Activated T-helper 17 cell treated with anti-CD3 and anti-CD28 coated beads, Interleukin-2, amount 50 U/mL, for 72 hours (primary cell): ENCODE results near the gene OPHN1. TPM values are rescaled to one million over a fixed set of nuclear protein-coding genes. Genes with fewer than 3 reads are reported as not detected.

ENCODE experiments used
- ATAC-seq: fragments of 150-1000 bp; cut with Tn5 transposase; replicated peaks from 2 replicates; pipeline ENCODE4 v1.10.0; 2021; ENCODE audit warnings: mild to moderate bottlenecking, moderate library complexity
- H3K27ac Mint-ChIP-seq: one replicate; pipeline ENCODE4 v1.8.0; 2022; ENCODE audit warnings: mixed read lengths
- H3K27me3 Mint-ChIP-seq: one replicate; pipeline ENCODE4 v1.8.0; 2022; ENCODE audit warnings: mixed read lengths
- H3K36me3 Mint-ChIP-seq: one replicate; pipeline ENCODE4 v1.8.0; 2022; ENCODE audit warnings: low read depth, mild to moderate bottlenecking, mixed read lengths
- H3K4me1 Mint-ChIP-seq: one replicate; pipeline ENCODE4 v1.8.0; 2022; ENCODE audit warnings: mixed read lengths
- H3K4me3 Mint-ChIP-seq: one replicate; pipeline ENCODE4 v1.8.0; 2022; ENCODE audit warnings: mild to moderate bottlenecking, mixed read lengths
- H3K9me3 Mint-ChIP-seq: one replicate; pipeline ENCODE4 v1.8.0; 2022; ENCODE audit warnings: mixed read lengths
- total RNA-seq, 2 donors: library from RNA; stranded (reverse); gene quantifications; one replicate each; pipeline ENCODE4 v1.2.3, GENCODE V29; 2022

Gene OPHN1, protein sequence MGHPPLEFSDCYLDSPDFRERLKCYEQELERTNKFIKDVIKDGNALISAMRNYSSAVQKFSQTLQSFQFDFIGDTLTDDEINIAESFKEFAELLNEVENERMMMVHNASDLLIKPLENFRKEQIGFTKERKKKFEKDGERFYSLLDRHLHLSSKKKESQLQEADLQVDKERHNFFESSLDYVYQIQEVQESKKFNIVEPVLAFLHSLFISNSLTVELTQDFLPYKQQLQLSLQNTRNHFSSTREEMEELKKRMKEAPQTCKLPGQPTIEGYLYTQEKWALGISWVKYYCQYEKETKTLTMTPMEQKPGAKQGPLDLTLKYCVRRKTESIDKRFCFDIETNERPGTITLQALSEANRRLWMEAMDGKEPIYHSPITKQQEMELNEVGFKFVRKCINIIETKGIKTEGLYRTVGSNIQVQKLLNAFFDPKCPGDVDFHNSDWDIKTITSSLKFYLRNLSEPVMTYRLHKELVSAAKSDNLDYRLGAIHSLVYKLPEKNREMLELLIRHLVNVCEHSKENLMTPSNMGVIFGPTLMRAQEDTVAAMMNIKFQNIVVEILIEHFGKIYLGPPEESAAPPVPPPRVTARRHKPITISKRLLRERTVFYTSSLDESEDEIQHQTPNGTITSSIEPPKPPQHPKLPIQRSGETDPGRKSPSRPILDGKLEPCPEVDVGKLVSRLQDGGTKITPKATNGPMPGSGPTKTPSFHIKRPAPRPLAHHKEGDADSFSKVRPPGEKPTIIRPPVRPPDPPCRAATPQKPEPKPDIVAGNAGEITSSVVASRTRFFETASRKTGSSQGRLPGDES
- total RNA-seq, result under 1 TPM; 0.22 to 0.95 TPM

DNA sequence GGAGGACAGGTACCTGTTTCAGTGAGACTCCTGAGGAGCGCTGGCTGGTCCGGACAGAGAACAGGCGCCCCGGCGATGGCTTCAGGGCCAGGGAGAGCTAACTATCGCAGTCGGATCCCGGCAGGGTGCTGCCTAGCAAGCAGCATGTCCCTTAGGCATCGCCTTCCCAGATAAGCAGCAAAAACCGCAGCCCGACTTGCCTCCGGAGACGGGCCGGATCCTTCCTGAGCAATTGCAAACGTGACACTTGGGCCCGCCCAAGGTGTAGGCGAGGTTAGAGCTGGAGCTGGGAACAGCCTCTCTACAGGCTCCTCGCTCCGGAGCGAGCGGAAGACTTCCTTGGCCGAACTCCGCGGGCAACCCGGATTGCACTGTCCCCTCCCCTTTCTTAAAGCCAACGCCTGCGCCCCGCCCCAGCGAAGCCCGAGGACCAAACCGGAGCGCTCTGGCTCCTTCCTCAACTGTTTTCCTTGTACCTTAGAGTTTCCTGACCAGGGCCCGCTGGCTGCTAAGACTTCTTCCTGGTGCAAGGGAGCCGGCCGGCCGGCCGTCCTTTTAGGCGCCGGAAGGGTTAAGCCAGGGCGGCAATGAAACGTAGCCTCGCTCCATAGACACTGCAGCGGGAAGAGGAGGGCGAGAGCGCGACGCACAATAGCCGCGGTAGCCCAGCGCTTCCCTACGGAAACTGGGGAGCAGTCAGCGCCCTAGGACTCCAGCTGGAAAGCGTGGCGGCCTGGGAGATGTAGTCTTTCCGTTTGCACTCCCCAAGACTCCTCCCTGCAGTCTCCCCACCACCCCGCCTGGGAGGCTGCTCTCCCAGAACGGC, at the start of gene OPHN1:
Gene OPHN1 (minus strand): TSS at position 341 of the 826 bp plus-strand sequence. CDS start 475 bp downstream, outside the sequence.
- Mint-ChIP-seq H3K27me3 (peaks cover 31% of the 10 kb centered on the region), H3K9me3 (no peaks in the 10 kb centered on the region), H3K4me1 (no peaks in the 10 kb centered on the region), H3K36me3 (no peaks in the 10 kb centered on the region), H3K27ac (no peak within 1 kb of the TSS), H3K4me3 (peak within 1 kb of the TSS; percentile 72)
- ATAC-seq, result peak; percentile 52

DNA sequence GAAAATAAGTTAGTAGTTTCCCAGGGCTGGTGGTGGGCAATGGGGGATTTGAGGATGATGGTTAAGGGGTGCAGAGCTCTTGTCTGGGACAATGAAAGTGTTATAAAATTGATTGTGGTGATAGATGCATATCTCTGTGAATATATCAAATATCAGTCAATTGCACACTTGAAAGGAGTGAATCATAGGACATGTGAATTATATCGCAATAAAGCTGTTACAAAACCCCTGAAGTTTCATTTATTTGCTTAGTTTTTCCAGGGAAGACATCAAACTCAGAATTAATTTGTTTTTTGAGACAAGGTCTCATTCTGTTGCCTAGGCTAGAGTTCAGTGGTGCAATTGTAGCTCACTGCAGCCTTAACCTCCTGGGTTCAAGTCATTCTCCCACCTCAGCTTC, 47.7 kb upstream of the OPHN1 start:
- Mint-ChIP-seq H3K27me3 (no peaks in the 10 kb centered on the region), H3K9me3 (no peaks in the 10 kb centered on the region), H3K4me1 (no peaks in the 10 kb centered on the region), H3K36me3 (no peaks in the 10 kb centered on the region), H3K27ac (no peak overlapping the region), H3K4me3 (no peak overlapping the region)
- ATAC-seq, result no peak

- no peaks in the 10 kb centered on the region for H3K36me3 Mint-ChIP-seq
- H3K27me3 Mint-ChIP-seq, result no peaks in the 10 kb centered on the region
- H3K27ac Mint-ChIP-seq, result no peak overlapping the region
- no peak overlapping the region for H3K4me3 Mint-ChIP-seq
- H3K4me1 Mint-ChIP-seq, result no peaks in the 10 kb centered on the region
- no peaks in the 10 kb centered on the region for H3K9me3 Mint-ChIP-seq
- ATAC-seq, result no peak
These were observed 31.5 kb upstream of the OPHN1 start for GRCh38 chrX:68464796-68465195.

- H3K27ac Mint-ChIP-seq, result no peak overlapping the region
- H3K9me3 Mint-ChIP-seq, result no peaks in the 10 kb centered on the region
- H3K36me3 Mint-ChIP-seq, result no peaks in the 10 kb centered on the region
- no peaks in the 10 kb centered on the region for H3K27me3 Mint-ChIP-seq
- H3K4me3 Mint-ChIP-seq, result no peak overlapping the region
- no peaks in the 10 kb centered on the region for H3K4me1 Mint-ChIP-seq
- no peak for ATAC-seq
These were observed 30.6 kb upstream of the OPHN1 start for GRCh38 chrX:68463880-68464279.

GRCh38 chrX:68462653-68463052, 29.4 kb upstream of the OPHN1 start:
- Mint-ChIP-seq H3K4me3 (no peak overlapping the region), H3K9me3 (no peaks in the 10 kb centered on the region), H3K27me3 (no peaks in the 10 kb centered on the region), H3K36me3 (no peaks in the 10 kb centered on the region), H3K27ac (no peak overlapping the region), H3K4me1 (no peaks in the 10 kb centered on the region)
- no peak for ATAC-seq

- no peak for ATAC-seq
- Mint-ChIP-seq H3K36me3 (no peaks in the 10 kb centered on the region), H3K27me3 (no peaks in the 10 kb centered on the region), H3K27ac (no peak overlapping the region), H3K4me3 (no peak overlapping the region), H3K4me1 (no peaks in the 10 kb centered on the region), H3K9me3 (no peaks in the 10 kb centered on the region)
These were observed 28.9 kb upstream of the OPHN1 start for GRCh38 chrX:68462197-68462596.

DNA sequence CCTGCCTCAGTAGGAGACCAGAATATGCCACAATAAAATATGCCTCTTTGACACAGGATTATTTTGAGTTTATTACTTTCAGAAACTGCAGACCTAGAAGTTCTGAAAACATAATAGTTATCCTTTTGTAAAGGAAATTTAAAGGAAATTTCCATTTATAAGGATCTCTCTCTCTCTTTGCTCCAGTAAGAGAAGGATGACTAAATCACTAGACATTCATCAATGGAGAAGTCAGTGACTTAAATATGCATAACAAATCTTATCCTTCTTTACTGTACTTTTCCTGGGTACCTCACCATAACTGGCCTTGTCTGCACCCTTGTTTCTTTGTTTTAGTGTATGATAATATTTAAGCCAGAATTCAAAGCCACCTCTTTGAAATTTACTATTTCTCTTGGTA, 28.3 kb upstream of the OPHN1 start:
- Mint-ChIP-seq H3K4me1 (no peaks in the 10 kb centered on the region), H3K27ac (no peak overlapping the region), H3K4me3 (no peak overlapping the region), H3K27me3 (no peaks in the 10 kb centered on the region), H3K36me3 (no peaks in the 10 kb centered on the region), H3K9me3 (no peaks in the 10 kb centered on the region)
- ATAC-seq, result no peak

DNA sequence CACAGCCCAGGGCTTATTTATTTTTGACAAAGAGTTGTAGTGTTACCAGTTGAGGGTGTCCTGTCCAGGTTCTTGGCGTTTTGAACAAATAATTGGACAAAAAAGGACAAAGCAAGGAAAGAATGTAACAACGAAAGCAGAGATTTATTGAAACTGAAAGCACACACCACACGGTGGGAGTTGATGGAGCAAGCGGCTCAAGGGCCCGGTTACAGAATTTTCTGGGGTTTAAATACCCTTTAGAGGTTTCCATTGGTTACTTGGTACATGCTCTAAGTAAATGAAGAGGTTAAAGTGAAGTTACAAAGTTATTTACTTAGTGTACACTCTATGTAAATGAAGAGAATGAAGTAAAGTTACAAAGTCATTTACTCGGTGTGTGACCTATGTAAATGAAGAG, 27.8 kb upstream of the OPHN1 start:
- Mint-ChIP-seq H3K27me3 (no peaks in the 10 kb centered on the region), H3K36me3 (no peaks in the 10 kb centered on the region), H3K4me1 (no peaks in the 10 kb centered on the region), H3K4me3 (no peak overlapping the region), H3K27ac (no peak overlapping the region), H3K9me3 (no peaks in the 10 kb centered on the region)
- no peak for ATAC-seq

DNA sequence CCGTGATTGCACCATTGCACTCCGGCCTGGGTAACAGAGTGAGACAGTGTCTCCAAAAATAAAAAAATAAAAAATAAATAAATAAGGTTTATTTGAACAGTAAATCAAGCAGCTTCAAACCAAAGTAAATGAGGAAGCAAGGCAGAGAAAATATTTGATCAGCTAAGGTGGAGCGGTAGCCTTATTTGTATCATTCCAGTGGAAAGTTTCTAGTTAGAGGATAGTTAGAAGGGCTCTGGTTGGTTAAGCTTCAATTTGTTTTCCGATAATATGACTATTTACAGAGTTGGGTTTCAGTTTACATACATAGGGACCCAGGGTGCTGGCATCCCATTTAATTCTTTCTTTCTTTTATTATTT, 21.8 kb upstream of the OPHN1 start:
- no peaks in the 10 kb centered on the region for H3K9me3 Mint-ChIP-seq
- no peak overlapping the region for H3K4me3 Mint-ChIP-seq
- H3K4me1 Mint-ChIP-seq, result no peaks in the 10 kb centered on the region
- ATAC-seq, result no peak
- H3K27me3 Mint-ChIP-seq, result no peaks in the 10 kb centered on the region
- H3K27ac Mint-ChIP-seq, result no peak overlapping the region
- H3K36me3 Mint-ChIP-seq, result no peaks in the 10 kb centered on the region

DNA sequence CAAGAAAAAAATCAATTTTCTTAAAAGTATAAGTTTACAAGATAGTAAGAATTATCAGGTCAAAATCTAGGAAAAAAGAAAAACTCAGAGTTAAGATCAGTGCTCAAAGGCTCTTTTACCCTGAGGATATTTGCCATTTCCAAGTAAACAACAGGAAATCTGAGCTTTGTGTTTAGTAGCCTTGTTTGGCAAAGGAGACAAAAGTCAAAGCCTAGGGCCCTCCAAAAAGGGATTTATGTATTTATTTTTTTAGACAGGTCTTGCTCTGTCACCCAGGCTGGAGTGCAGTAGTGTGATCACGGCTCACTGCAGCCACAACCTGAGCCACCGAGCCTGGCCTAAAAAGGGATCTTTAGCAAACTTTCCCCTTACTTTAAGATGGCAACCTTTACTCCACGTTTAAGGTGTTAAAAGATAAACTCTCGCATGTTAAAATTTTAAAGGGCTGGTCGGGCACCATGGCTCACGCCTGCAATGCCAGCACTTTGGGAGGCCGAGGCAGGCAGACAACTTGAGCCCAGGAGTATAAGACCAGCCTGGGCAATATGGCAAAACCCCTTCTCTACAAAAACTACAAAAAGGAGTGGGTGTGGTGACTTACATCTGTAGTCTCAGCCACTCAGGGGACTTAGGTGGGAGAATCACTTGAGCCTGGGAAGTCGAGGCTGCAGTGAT, 21.3 kb upstream of the OPHN1 start:
- H3K4me3 Mint-ChIP-seq, result no peak overlapping the region
- H3K27me3 Mint-ChIP-seq, result no peaks in the 10 kb centered on the region
- no peaks in the 10 kb centered on the region for H3K4me1 Mint-ChIP-seq
- no peaks in the 10 kb centered on the region for H3K9me3 Mint-ChIP-seq
- no peak overlapping the region for H3K27ac Mint-ChIP-seq
- H3K36me3 Mint-ChIP-seq, result no peaks in the 10 kb centered on the region
- ATAC-seq, result no peak

GRCh38 chrX:68451720-68452119, 18.4 kb upstream of the OPHN1 start:
- no peak overlapping the region for H3K4me3 Mint-ChIP-seq
- no peak overlapping the region for H3K27ac Mint-ChIP-seq
- no peak for ATAC-seq
- H3K36me3 Mint-ChIP-seq, result no peaks in the 10 kb centered on the region
- no peaks in the 10 kb centered on the region for H3K9me3 Mint-ChIP-seq
- no peaks in the 10 kb centered on the region for H3K4me1 Mint-ChIP-seq
- no peaks in the 10 kb centered on the region for H3K27me3 Mint-ChIP-seq

DNA sequence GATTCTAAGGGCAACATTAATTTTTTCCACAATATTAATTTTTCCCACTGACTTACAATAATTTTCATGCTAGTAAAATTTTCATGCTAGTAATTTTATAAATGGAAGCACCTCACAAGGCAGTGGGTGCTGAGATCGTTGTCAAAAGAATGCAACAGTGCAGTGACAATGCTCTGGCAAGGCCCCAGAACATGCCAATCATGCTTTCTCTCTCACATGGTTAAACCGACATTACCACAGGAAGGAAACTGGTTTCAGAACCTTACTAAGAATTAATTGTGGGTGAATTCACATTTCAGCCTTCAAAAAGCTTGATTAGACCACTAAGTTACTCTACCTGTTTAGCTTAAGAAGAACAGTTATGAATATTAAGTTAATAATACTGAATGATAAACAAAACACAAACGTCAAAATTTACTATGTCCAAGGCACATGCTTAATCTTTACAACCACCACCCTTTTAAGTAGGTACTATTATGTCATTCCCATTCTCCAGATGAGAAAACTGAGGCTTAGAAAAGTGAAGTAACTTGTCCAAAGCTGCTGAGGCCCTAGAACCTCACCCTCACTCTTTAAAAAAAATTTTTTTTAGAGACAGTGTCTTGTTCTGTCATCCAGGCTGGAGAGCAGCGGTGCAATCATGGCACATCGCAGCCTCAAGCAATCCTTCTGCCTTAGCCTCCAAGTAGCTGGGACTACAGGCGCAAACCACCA, 10.0 kb upstream of the OPHN1 start:
- no peak overlapping the region for H3K27ac Mint-ChIP-seq
- no peaks in the 10 kb centered on the region for H3K27me3 Mint-ChIP-seq
- no peaks in the 10 kb centered on the region for H3K36me3 Mint-ChIP-seq
- H3K4me3 Mint-ChIP-seq, result no peak overlapping the region
- H3K4me1 Mint-ChIP-seq, result peaks cover 5% of the 10 kb centered on the region
- ATAC-seq, result peak; percentile 59
- no peaks in the 10 kb centered on the region for H3K9me3 Mint-ChIP-seq

- no peaks in the 10 kb centered on the region for H3K9me3 Mint-ChIP-seq
- H3K36me3 Mint-ChIP-seq, result no peaks in the 10 kb centered on the region
- no peak overlapping the region for H3K27ac Mint-ChIP-seq
- ATAC-seq, result no peak
- H3K4me3 Mint-ChIP-seq, result no peak overlapping the region
- H3K27me3 Mint-ChIP-seq, result no peaks in the 10 kb centered on the region
- H3K4me1 Mint-ChIP-seq, result peaks cover 5% of the 10 kb centered on the region
These were observed 7.6 kb upstream of the OPHN1 start for GRCh38 chrX:68440940-68441339.

- Mint-ChIP-seq H3K4me1 (peaks cover 5% of the 10 kb centered on the region), H3K4me3 (no peak overlapping the region), H3K27me3 (no peaks in the 10 kb centered on the region), H3K27ac (no peak overlapping the region), H3K36me3 (no peaks in the 10 kb centered on the region), H3K9me3 (no peaks in the 10 kb centered on the region)
- ATAC-seq, result no peak
These were observed 7.1 kb upstream of the OPHN1 start for GRCh38 chrX:68440442-68440841.
